HG02759 (cell line): ENCODE data around the gene PHACTR1.
A peak's percentile ranks its signal among the peaks of the same experiment; 100 is the strongest.

Experiments used
- ATAC-seq: cut with Tn5 transposase; IDR thresholded peaks from one replicate; pipeline ENCODE4 v1.9.1; 2021; ENCODE audit warnings: mild to moderate bottlenecking, moderate library complexity; ENCODE audit not compliant: unreplicated experiment

Gene PHACTR1

GRCh38 chr6:13273931-13274706 is 557.6 kb downstream of the PHACTR1 start:
- peak; percentile 65 for ATAC-seq

- ATAC-seq, result no peak
Measured at GRCh38 chr6:13274707-13275434, 558.3 kb downstream of the PHACTR1 start.

GRCh38 chr6:13275435-13275989 is 558.9 kb downstream of the PHACTR1 start:
- no peak for ATAC-seq

GRCh38 chr6:13277231-13277630 is 560.7 kb downstream of the PHACTR1 start:
- ATAC-seq, result no peak

- ATAC-seq, result no peak
Measured at GRCh38 chr6:13278164-13278563, 561.6 kb downstream of the PHACTR1 start.

- ATAC-seq, result no peak
Measured at GRCh38 chr6:13278991-13279390, 562.4 kb downstream of the PHACTR1 start.

- ATAC-seq, result no peak
Measured at GRCh38 chr6:13280254-13280653, 563.7 kb downstream of the PHACTR1 start.

- no peak for ATAC-seq
Measured at GRCh38 chr6:13281686-13282085, 565.1 kb downstream of the PHACTR1 start.

GRCh38 chr6:13282393-13283069 is 566.0 kb downstream of the PHACTR1 start:
- ATAC-seq, result no peak

GRCh38 chr6:13283331-13283730 is 566.8 kb downstream of the PHACTR1 start:
- no peak for ATAC-seq

- ATAC-seq, result no peak
Measured at GRCh38 chr6:13284646-13285045, 568.1 kb downstream of the PHACTR1 start.

- no peak for ATAC-seq
Measured at GRCh38 chr6:13285705-13286104, 569.1 kb downstream of the PHACTR1 start.

- ATAC-seq, result no peak
Measured at GRCh38 chr6:13286181-13286580, 569.6 kb downstream of the PHACTR1 start.

GRCh38 chr6:13287104-13287503 is 570.5 kb downstream of the PHACTR1 start:
- ATAC-seq, result no peak

GRCh38 chr6:13288481-13288880 is 571.9 kb downstream of the PHACTR1 start:
- ATAC-seq, result no peak

- ATAC-seq, result no peak
Measured at GRCh38 chr6:13288969-13289391, 572.4 kb downstream of the PHACTR1 start.

GRCh38 chr6:13289789-13290318 is 573.3 kb downstream of the PHACTR1 start:
- ATAC-seq, result no peak

GRCh38 chr6:13290335-13290734 is 573.8 kb downstream of the PHACTR1 start:
- no peak for ATAC-seq

GRCh38 chr6:13292774-13293173 is 576.2 kb downstream of the PHACTR1 start:
- ATAC-seq, result no peak

GRCh38 chr6:13294499-13295069 is 578.0 kb downstream of the PHACTR1 start:
- ATAC-seq, result no peak

- ATAC-seq, result no peak
Measured at GRCh38 chr6:13295576-13295975, 579.0 kb downstream of the PHACTR1 start.
